D721Med (cell line): ENCODE data around the gene CPE.

Source experiments
- DNase-seq: peaks from one replicate; pipeline ENCODE4 v3.0.0; 2011; ENCODE audit warnings: low spot score; ENCODE audit not compliant: insufficient read length
- FAIRE-seq: peaks from 2 replicates; lab custom pipeline; 2011; peaks lifted over from hg19 to GRCh38; lab: Jason Lieb, UNC
- TF ChIP-seq, protein P1 (sequence below): IDR thresholded peaks from 2 replicates; pipeline ENCODE4 v1.5.1; 2012; ENCODE audit warnings: mild to moderate bottlenecking, control low read depth; ENCODE audit not compliant: insufficient read depth; ENCODE audit errors: missing control alignments

Gene CPE

DNA sequence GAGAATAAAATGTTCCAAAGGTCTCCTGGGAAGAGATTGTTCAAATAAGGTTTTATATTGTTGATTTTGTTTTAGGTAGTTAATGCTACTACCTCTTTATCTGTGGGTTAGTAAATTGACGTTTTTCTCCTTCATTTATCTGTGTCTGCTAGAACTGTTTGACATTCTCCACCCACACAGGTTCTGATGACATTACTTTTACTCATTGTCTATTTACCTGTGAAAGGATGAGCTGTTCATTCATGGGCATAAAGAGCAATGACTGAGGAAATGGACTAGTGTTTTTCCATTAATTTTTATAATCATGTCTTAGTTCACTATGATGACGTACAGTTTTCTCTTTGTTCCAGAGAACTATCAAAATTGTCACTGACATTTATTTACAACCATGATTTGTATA lies 75.6 kb downstream of the CPE start:
- FAIRE-seq (no peak), DNase-seq (no peak)
- TF ChIP-seq, protein P1, sequence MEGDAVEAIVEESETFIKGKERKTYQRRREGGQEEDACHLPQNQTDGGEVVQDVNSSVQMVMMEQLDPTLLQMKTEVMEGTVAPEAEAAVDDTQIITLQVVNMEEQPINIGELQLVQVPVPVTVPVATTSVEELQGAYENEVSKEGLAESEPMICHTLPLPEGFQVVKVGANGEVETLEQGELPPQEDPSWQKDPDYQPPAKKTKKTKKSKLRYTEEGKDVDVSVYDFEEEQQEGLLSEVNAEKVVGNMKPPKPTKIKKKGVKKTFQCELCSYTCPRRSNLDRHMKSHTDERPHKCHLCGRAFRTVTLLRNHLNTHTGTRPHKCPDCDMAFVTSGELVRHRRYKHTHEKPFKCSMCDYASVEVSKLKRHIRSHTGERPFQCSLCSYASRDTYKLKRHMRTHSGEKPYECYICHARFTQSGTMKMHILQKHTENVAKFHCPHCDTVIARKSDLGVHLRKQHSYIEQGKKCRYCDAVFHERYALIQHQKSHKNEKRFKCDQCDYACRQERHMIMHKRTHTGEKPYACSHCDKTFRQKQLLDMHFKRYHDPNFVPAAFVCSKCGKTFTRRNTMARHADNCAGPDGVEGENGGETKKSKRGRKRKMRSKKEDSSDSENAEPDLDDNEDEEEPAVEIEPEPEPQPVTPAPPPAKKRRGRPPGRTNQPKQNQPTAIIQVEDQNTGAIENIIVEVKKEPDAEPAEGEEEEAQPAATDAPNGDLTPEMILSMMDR = no peak

DNA sequence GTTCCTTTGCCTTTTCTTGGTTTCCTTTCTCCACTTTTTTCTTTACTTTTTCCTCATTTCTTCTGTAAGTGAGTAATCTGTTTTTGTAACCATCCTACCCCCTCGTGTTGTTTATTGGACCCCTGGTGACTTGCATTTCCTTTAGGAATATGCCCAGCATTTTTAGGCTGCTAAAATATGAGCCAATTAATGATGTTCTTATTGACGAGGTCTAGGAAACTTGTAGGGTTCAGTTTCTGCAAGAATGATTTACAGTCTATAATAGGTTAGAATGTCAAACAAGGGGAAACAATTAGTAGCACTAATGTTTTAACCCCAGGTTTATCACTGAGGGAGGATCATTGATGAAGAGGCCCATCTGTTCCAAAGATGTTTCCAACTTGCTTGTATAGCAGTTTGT lies 79.0 kb downstream of the CPE start:
- peak; percentile 88 for FAIRE-seq

DNA sequence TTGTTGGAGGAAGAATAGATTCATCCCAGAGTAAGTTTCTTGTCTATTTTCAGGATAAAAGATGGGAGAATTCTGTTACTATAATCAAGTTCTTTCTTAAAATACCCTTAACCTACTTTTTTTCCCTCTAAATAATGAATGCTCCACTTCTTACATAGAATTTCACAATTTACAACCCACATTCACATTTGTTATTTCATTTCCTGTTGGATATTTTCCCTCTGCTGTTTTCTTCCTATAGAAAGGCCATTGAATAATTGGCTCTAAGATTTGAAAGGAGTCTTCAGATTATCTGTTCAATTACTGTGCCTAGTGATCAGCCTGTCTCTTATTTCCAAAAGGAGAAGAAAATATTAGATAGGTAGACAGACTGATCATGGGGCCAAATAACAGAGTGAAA lies 79.7 kb downstream of the CPE start:
- FAIRE-seq (peak; percentile 53), DNase-seq (no peak)
- TF ChIP-seq, protein P1 = no peak

More for the DNA sequence above, 79.0 kb downstream of the CPE start:
- DNase-seq = peak; percentile 22
- TF ChIP-seq, protein P1 = no peak

DNA sequence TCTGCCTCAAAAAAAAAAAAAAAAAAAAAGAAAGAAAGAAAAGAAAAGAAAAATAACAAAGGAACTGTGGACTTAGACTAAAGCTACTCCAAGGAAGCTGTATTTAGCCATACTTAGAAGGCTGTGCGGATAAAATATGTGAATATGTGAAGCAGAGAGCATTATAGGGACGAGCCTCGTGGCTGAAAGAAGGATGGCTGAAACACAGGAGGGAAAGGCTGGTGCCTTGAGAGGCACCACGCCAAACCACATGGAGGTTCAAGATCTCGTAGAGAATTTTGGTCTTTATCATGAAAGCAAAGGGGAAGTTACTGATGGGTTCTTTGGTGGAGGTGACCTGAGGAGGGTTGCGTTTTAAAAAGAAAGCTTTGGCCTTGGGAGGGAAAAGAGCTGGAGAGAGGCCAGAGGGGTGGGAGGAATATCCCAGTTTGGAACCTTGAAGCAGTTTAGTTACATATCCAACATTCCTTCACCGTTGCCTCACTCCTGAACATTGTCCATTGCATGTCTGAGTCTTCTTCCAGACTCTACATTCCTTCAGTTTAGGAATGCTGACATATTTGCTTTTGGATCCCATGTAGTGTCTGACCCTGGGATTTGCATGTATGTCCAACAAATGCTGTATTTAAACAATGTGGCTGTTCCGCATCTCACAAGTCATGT lies 82.5 kb downstream of the CPE start:
- DNase-seq (no peak), FAIRE-seq (no peak)
- TF ChIP-seq, protein P1 = no peak

DNA sequence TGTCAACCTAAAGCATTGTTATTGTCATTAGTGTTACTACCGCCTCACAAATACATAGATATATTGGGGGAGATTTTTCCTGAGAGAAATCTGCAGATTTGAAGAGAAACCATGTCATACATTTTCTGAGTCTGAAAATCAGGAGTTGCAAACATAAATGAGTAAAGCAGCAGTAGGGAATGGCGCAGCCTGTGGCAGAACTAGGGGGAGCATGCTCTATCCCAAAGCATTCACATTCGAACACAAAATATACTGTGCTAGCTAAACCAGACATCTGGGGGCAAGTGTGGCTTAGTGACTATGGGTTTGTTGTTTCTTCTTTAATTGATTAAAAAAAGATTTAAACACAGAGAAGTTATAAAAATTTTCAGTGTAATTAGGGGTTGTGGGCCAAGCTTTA lies 83.2 kb downstream of the CPE start:
- no peak for DNase-seq
- TF ChIP-seq, protein P1 = no peak
- FAIRE-seq = no peak

DNA sequence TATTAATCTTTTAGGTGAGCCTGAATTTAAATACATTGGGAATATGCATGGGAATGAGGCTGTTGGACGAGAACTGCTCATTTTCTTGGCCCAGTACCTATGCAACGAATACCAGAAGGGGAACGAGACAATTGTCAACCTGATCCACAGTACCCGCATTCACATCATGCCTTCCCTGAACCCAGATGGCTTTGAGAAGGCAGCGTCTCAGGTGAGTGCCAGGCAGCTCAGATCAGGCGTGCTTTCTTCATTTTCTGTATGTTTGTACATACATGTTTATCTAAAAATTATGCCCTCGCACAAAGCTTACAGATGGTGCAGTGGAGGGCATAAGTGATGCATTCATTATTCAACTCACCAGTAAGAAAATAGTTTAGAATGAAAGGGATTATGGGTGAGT lies 85.6 kb downstream of the CPE start:
- TF ChIP-seq, protein P1 = no peak
- FAIRE-seq (peak; percentile 11), DNase-seq (no peak)

DNA sequence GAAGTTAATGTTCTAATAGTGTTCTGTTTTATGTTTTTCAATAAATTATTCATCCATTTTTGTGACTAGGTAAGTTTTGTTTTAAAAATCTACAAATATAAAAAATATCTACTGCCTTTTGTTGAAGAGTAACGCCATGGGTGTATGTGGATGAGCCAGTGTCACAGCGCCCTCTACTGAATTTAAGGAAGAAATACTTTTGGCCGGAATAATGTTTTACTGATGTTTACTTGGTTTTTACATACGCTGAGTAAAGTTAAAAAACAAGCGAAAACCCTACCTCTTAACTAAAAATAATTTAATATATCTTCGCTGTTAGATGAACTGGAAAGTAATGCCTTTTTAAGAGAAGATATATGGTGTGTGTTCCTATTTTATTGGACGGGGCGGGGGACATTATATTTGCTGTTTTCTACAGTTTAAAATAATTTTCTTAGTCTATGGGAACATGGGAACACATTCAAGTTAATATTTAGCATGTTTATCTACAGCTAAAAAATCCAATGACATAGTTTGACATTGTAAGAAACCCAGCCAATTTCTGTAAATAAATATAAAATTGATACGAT lies 86.1 kb downstream of the CPE start:
- FAIRE-seq = no peak
- TF ChIP-seq, protein P1 = peak; percentile 82
- no peak for DNase-seq
